ENCODE measurements around the gene ATP8A2. TPM values are rescaled to one million over a fixed set of nuclear protein-coding genes. Genes with fewer than 3 reads are reported as not detected.

Gene ATP8A2
- total and polyA plus RNA-seq, 4 donors = 0.01 to 0.08 (median 0.05) TPM; not detected in 1

DNA sequence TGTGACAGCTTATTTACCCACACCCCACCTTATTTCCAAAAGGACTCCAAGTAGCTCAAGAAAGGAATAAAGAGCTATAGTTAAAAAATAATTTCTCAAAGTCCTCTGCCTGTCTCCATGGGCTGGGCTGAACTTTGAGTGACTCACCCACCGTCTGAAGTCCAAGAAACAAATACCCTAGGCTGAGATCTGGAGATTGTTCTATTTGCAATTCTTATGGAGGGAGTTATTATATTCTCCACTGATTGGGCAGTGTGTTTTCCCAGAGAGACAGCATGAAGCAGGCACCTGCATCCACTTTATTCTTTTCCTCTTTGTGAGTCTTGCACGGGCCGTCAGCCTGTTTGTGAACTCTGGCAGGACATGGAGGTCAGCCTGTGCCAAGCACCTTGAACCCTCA lies 616.9 kb downstream of the ATP8A2 start (continued):
- TF ChIP-seq, protein P1, sequence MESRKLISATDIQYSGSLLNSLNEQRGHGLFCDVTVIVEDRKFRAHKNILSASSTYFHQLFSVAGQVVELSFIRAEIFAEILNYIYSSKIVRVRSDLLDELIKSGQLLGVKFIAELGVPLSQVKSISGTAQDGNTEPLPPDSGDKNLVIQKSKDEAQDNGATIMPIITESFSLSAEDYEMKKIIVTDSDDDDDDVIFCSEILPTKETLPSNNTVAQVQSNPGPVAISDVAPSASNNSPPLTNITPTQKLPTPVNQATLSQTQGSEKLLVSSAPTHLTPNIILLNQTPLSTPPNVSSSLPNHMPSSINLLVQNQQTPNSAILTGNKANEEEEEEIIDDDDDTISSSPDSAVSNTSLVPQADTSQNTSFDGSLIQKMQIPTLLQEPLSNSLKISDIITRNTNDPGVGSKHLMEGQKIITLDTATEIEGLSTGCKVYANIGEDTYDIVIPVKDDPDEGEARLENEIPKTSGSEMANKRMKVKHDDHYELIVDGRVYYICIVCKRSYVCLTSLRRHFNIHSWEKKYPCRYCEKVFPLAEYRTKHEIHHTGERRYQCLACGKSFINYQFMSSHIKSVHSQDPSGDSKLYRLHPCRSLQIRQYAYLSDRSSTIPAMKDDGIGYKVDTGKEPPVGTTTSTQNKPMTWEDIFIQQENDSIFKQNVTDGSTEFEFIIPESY (IDR thresholded peaks at IDR 0.05) = no peak

DNA sequence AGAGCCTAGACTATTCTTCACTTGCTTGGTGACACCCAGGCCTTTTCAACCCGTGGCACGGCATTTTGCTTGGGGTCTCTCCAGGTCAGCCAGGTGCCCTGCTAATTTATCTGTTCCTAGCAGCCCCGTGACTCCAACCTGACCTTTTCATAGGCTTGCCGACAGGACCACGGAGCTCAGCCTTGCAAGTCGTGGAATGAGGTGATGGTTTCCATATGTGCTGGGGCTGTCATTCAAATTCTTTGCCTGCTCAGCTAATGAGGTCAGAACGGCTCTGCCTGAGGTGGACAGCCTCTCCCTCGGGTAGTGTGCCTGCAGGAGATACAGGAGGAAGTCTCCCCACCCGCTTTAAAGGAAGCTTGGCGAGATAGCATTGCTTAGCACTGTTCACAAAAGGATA lies 619.0 kb downstream of the ATP8A2 start:
- no peak for DNase-seq (ENCODE audit: low spot score)
- Histone ChIP-seq H3K4me1 (ENCODE audit: control insufficient read depth in 4 of 4, insufficient read depth in 4 of 4, low read length in 3 of 4) (no peaks in the 10 kb centered on the region), H3K4me3 (ENCODE audit: low read depth in 1 of 3, low read length in 3 of 3) (no peak overlapping the region), H3K27ac (ENCODE audit: low read depth in 1 of 2, low read length in 2 of 2) (no peak overlapping the region), H3K9me3 (ENCODE audit: control insufficient read depth in 4 of 4, low read length in 3 of 4) (peaks cover 0 to 6% (median 3%) of the 10 kb centered on the region in 4 donors), H3K27me3 (ENCODE audit: control insufficient read depth in 4 of 4, insufficient read depth in 4 of 4, low read length in 3 of 4) (peaks cover 0 to 3% (median 1%) of the 10 kb centered on the region in 4 donors), H3K9ac (ENCODE audit: low read depth in 1 of 2, low read length in 2 of 2) (no peak overlapping the region), H3K36me3 (ENCODE audit: control insufficient read depth in 4 of 4, insufficient read depth in 3 of 4, low read depth in 1 of 4, low read length in 3 of 4) (no peaks in the 10 kb centered on the region)
- 46% methylated on average over 10 of the region's 10 CpGs for WGBS
- TF ChIP-seq FOXA2 (IDR thresholded peaks at IDR 0.05) (no peak), JUND (IDR thresholded peaks at IDR 0.05) (no peak)
- TF ChIP-seq, protein P2, sequence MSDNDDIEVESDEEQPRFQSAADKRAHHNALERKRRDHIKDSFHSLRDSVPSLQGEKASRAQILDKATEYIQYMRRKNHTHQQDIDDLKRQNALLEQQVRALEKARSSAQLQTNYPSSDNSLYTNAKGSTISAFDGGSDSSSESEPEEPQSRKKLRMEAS (IDR thresholded peaks at IDR 0.05) = no peak
- TF ChIP-seq, protein P3, sequence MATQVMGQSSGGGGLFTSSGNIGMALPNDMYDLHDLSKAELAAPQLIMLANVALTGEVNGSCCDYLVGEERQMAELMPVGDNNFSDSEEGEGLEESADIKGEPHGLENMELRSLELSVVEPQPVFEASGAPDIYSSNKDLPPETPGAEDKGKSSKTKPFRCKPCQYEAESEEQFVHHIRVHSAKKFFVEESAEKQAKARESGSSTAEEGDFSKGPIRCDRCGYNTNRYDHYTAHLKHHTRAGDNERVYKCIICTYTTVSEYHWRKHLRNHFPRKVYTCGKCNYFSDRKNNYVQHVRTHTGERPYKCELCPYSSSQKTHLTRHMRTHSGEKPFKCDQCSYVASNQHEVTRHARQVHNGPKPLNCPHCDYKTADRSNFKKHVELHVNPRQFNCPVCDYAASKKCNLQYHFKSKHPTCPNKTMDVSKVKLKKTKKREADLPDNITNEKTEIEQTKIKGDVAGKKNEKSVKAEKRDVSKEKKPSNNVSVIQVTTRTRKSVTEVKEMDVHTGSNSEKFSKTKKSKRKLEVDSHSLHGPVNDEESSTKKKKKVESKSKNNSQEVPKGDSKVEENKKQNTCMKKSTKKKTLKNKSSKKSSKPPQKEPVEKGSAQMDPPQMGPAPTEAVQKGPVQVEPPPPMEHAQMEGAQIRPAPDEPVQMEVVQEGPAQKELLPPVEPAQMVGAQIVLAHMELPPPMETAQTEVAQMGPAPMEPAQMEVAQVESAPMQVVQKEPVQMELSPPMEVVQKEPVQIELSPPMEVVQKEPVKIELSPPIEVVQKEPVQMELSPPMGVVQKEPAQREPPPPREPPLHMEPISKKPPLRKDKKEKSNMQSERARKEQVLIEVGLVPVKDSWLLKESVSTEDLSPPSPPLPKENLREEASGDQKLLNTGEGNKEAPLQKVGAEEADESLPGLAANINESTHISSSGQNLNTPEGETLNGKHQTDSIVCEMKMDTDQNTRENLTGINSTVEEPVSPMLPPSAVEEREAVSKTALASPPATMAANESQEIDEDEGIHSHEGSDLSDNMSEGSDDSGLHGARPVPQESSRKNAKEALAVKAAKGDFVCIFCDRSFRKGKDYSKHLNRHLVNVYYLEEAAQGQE (IDR thresholded peaks at IDR 0.05) = no peak

DNA sequence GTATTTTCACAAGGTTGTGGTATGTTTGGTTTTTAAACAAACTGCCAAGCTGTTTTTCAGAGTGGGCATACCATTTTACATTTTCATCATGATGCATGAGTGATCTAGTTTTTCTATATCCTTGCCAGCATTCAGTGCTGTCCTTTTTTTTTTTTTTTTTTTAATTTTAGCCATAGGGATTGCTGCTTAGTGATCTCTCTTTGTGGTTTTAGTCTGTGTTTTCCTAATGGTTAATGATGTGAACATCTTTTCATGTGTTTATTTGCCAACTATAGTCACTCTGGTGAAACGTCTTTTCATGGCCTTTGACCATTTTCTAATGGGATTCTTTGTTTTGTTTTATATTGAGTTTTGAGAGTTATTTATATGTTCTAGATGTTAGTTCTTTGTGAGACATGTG lies 620.3 kb downstream of the ATP8A2 start:
- Histone ChIP-seq H3K27me3 (ENCODE audit: control insufficient read depth in 4 of 4, insufficient read depth in 4 of 4, low read length in 3 of 4) (peaks cover 0 to 3% (median under 1%) of the 10 kb centered on the region in 4 donors), H3K36me3 (ENCODE audit: control insufficient read depth in 4 of 4, insufficient read depth in 3 of 4, low read depth in 1 of 4, low read length in 3 of 4) (no peaks in the 10 kb centered on the region), H3K4me1 (ENCODE audit: control insufficient read depth in 4 of 4, insufficient read depth in 4 of 4, low read length in 3 of 4) (no peaks in the 10 kb centered on the region), H3K27ac (ENCODE audit: low read depth in 1 of 2, low read length in 2 of 2) (no peak overlapping the region), H3K9me3 (ENCODE audit: control insufficient read depth in 4 of 4, low read length in 3 of 4) (peaks cover 1 to 6% (median 3%) of the 10 kb centered on the region in 4 donors), H3K4me3 (ENCODE audit: low read depth in 1 of 3, low read length in 3 of 3) (no peak overlapping the region), H3K9ac (ENCODE audit: low read depth in 1 of 2, low read length in 2 of 2) (no peak overlapping the region)
- no peak for DNase-seq (ENCODE audit: low spot score)
- TF ChIP-seq EGR1 (IDR thresholded peaks at IDR 0.05; ENCODE audit: low read depth in 2 of 2) = no peak
- no peak for TF ChIP-seq SP1 (IDR thresholded peaks at IDR 0.05)
- TF ChIP-seq, protein P1 (IDR thresholded peaks at IDR 0.05) = no peak
- TF ChIP-seq NR2F2 (IDR thresholded peaks at IDR 0.05) = no peak
- TF ChIP-seq JUND (IDR thresholded peaks at IDR 0.05) = no peak
- TF ChIP-seq RXRA (IDR thresholded peaks at IDR 0.05) = no peak
- TF ChIP-seq RAD21 (IDR thresholded peaks at IDR 0.05) = no peak
- TF ChIP-seq HNF4G (IDR thresholded peaks at IDR 0.05) = no peak
- TF ChIP-seq HNF4A (conservative IDR thresholded peaks at IDR 0.05) = no peak
- TF ChIP-seq, protein P2 (IDR thresholded peaks at IDR 0.05) = no peak
- no peak for TF ChIP-seq YY1 (IDR thresholded peaks at IDR 0.05)
- TF ChIP-seq GABPA (IDR thresholded peaks at IDR 0.05 in 1 of 2, conservative IDR thresholded peaks at IDR 0.05 in 1 of 2) = no peak
- TF ChIP-seq, protein P4, sequence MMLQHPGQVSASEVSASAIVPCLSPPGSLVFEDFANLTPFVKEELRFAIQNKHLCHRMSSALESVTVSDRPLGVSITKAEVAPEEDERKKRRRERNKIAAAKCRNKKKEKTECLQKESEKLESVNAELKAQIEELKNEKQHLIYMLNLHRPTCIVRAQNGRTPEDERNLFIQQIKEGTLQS (IDR thresholded peaks at IDR 0.05) = no peak
- no peak for TF ChIP-seq FOXA2 (IDR thresholded peaks at IDR 0.05)
- no peak for TF ChIP-seq TAF1 (conservative IDR thresholded peaks at IDR 0.05)
- no peak for TF ChIP-seq FOXA1 (IDR thresholded peaks at IDR 0.05)
- WGBS = 33% methylated on average over 1 of the region's 1 CpG

Data from liver (tissue), 9 donors.